Measurements from ENCODE around the gene TAS2R8. TPM values are rescaled to one million over a fixed set of nuclear protein-coding genes. Genes with fewer than 3 reads are reported as not detected.
"Not testable (repeated sequence)": the region's sequence is repeated elsewhere in the genome, so short reads cannot be mapped to it uniquely, and the experiment has no call there.

Gene TAS2R8
- polyA plus RNA-seq (ENCODE audit: insufficient read length in 4 of 4), result not detected

DNA sequence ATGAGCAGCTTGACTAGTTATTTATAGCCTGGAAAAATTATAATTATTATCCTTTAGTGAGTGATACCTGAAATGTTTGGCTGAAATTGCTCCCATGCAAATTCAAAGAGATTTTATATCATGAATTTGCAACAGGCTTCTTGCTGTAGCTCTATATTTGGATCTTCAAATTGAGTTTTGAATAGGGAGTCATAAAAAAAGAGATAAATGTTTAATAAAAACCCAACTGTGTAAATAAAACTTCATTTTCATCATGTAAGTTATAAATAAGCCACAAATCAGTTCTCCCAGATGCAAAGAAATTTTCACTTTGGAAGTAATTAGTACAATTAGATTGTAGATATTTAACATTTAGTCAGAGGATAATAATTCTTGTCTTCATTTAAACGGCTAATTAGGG, at the start of gene TAS2R8:
Gene TAS2R8, minus strand, starts transcription at position 101 of the 400 bp plus-strand sequence. CDS start 306 bp downstream, outside the sequence.
- DNase-seq (ENCODE audit: low read depth in 4 of 4, low spot score in 3 of 4), result no peak

DNA sequence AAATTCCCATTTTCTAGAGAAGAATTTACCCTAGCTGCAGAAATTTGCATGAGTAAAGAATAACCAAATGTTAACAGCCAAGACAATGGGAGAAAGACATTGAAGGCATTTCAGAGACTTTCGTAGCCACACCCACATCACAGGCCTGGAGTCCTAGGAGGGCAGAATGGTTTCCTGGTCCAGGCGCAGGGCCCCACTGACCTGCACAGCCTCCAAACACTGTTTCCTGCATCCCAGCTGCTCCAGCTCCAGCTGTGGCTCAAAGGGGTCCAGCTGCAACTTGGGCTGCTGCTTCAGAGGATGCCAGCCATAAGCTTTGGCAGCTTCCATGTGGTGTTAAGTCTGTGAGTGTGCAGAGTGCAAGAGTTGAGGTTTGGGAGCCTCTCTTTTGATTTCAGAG, 48.7 kb upstream of the TAS2R8 start:
- DNase-seq (ENCODE audit: low read depth in 4 of 4, low spot score in 3 of 4), result no peak

- no peak for DNase-seq (ENCODE audit: low read depth in 4 of 4, low spot score in 3 of 4)
Measured at GRCh38 chr12:10853776-10854175, 46.7 kb upstream of the TAS2R8 start.

- DNase-seq (ENCODE audit: low read depth in 4 of 4, low spot score in 3 of 4), result no peak
Measured at GRCh38 chr12:10851243-10851858, 44.3 kb upstream of the TAS2R8 start.

- DNase-seq (ENCODE audit: low read depth in 4 of 4, low spot score in 3 of 4), result no peak
Measured at GRCh38 chr12:10849425-10849878, 42.4 kb upstream of the TAS2R8 start, which contains the start of gene PRR4. Gene PRR4 (minus strand): TSS chr12:10849475. CDS start chr12:10849437, 38 bp downstream.

DNA sequence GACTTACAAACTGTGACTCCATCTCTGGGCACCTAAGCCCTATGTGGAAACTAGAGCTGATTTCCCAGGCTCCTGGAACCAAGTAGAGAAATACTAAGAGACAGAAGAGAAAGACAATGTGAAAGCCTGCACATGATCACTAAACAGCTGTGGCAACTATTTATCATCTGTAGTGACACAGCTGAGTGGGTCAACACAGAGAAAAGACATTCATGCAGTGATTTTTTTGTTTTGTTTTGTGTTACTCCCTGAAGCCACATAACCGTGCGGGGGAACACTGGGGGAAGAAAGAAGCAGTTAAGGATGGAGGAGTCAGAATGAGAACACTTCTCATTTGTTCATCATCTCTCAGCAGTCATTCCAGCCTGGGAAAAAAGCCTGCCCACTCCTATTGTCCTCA, 40.7 kb upstream of the TAS2R8 start:
- peak in 1 of 4 donors; percentile 8 for DNase-seq (ENCODE audit: low read depth in 4 of 4, low spot score in 3 of 4)

- DNase-seq (ENCODE audit: low read depth in 4 of 4, low spot score in 3 of 4), result no peak
Measured at GRCh38 chr12:10842862-10843261, 35.8 kb upstream of the TAS2R8 start.

DNA sequence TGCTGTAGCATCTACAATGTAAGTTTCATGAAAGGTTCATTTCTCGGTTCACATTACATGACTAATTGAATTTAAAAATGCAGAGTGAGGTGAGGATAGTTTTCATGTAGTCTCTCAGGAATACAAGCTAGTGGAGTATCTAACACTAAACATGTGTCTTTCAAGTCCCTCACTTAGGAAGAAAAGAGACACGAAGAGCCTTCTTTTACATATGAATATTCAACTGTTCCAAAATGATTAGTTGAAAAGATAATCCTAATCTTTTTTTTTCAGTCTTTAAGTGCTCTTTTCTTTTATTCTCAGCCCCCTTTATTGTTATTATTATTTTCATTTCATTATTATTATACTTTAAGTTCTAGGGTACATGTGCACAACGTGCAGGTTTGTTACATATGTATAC, 31.4 kb upstream of the TAS2R8 start:
- no peak for DNase-seq (ENCODE audit: low read depth in 4 of 4, low spot score in 3 of 4)

- no peak for DNase-seq (ENCODE audit: low read depth in 4 of 4, low spot score in 3 of 4)
Measured at GRCh38 chr12:10829994-10830393, 22.9 kb upstream of the TAS2R8 start.

GRCh38 chr12:10826258-10826657, 19.2 kb upstream of the TAS2R8 start, which contains the start of gene TAS2R10:
Gene TAS2R10 (minus strand): TSS chr12:10826358. CDS start chr12:10826269, 89 bp downstream.
- no peak for DNase-seq (ENCODE audit: low read depth in 4 of 4, low spot score in 3 of 4)

- DNase-seq (ENCODE audit: low read depth in 4 of 4, low spot score in 3 of 4), result no peak
Measured at GRCh38 chr12:10824957-10825356, 17.9 kb upstream of the TAS2R8 start.

- DNase-seq (ENCODE audit: low read depth in 4 of 4, low spot score in 3 of 4), result no peak
Measured at GRCh38 chr12:10811883-10812536, 4.9 kb upstream of the TAS2R8 start.

DNA sequence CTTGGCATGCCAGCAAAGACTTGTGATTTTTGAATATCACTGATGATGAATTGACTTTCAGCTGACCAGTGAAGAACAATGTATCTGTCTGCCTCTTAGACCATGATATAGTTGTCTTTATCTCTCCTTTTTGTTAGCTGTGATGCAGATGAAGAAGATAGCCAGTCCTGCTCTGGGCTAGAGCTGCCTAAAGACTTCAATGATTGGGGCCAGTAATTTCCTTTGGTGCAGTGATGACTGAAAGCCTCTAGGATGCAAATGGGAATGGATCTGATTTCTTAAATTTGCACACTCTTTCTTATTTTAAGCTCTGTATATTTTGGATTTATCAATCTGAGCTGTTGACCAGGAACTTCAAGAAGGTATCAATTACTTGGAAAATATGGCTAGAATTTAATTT, 3.0 kb upstream of the TAS2R8 start, which contains the start of gene TAS2R9:
Gene TAS2R9, minus strand, starts transcription at position 101 of the 400 bp plus-strand sequence. Its CDS starts 93 bp downstream, at position 8.
- DNase-seq (ENCODE audit: low read depth in 4 of 4, low spot score in 3 of 4), result no peak

- no peak for DNase-seq (ENCODE audit: low read depth in 4 of 4, low spot score in 3 of 4)
Measured at GRCh38 chr12:10802587-10802986, 4.5 kb downstream of the TAS2R8 start, which contains the start of gene TAS2R7. Gene TAS2R7 (minus strand): TSS chr12:10802627. CDS start chr12:10802570, 57 bp downstream.

DNA sequence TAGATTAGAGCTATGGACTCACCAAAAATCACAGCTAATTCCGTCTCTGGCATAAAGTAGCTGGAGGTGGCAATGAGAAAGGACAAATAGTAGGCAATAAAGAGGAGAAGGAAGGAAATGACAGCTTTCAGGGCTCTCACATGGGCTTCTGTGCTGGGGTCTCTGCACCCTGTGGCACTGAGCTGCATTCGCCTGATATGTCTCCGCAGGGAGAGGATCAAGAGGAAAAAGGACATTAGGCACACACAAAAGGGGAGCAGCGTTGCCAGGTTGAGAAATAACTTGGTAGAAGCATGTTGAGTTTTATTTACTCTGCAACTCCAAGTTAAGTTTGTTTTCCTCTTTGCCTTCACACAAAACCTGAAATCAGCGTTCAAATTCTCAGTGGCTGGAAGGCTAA, 5.3 kb downstream of the TAS2R8 start:
- DNase-seq (ENCODE audit: low read depth in 4 of 4, low spot score in 3 of 4), result no peak

DNA sequence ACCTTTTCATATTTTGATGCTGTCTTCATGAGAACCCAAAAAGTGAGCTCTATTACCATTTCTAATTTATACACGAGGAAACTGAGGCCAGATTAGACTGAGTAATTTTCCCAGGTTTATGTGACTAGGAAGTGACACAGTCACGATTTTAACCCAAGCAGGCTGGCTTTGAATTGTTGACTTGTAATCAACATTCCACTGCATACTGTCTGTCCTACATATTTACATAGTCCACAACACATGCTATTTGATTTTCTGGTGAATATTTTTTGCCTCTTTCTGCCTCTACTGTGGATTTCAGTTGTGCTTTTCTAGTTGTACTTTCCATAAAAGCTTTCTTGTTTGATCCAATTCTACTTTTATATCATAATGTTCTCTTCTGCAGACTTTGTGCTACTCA, 12.9 kb downstream of the TAS2R8 start:
- DNase-seq (ENCODE audit: low read depth in 4 of 4, low spot score in 3 of 4), result no peak

DNA sequence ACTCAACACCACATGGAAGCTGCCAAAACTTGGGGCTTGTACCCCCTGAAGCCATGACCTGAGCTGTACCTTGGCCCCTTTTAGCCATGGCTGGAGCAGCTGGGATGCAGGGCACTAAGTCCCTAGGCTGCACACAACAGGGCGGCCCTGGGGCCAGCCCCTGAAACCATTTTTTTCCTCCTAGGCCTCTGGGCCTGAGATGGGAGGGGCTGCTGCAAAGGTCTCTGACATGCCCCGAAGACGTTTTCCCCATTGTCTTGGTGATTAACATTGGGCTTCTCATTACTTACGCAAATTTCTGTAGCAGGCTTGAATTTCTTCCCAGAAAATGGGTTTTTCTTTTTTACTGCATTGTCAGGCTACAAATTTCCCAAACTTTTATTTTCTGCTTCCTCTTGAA, 15.3 kb downstream of the TAS2R8 start:
- not testable (repeated sequence) for DNase-seq (ENCODE audit: low read depth in 4 of 4, low spot score in 3 of 4)

DNA sequence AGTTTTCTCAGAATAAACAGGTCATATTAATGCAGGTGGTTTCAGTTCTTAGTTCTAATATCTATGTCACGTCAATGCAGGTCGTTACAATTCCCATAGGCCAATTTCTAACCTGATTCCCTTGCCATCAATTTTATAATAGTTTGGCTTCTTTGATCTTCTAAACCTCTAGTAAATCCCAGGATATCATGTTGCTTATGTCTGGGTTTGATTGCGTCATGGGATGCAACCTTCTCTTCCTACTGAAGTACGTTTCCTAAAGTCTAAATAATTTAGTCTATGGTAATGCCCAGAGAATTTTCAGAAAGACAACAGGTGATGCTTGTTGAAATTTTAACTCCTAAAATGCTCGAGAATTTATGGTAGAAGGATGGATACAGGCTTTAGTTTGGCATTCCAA, 23.8 kb downstream of the TAS2R8 start:
- no peak for DNase-seq (ENCODE audit: low read depth in 4 of 4, low spot score in 3 of 4)

GRCh38 chr12:10779103-10779502, 28.0 kb downstream of the TAS2R8 start:
- DNase-seq (ENCODE audit: low read depth in 4 of 4, low spot score in 3 of 4), result no peak

DNA sequence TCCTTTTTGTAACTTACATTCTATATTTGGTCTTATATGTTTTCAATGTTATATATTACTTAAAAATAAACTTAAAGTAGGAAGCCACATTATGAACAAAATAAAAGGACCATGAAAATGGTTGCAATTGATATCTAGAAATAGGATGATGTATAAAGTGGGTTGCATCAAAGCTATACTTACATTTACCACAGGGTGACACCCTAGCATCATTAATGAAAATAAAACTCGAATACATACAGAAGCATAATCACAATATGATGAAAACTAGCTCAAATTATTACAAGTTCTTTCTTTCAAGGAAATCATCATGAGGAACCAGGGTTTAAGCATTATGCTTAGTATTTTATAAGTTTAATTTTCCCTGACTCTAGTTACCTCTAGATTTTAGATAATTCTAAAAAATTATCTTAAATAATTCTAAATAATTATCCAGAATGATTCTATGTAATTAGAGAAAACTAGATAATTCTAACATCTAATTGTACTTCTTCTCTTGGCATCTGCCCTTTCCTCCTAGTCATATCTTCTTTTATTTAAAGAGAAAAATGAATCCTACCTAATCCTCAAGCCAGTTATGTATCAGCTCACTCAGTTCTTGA, 35.9 kb downstream of the TAS2R8 start:
- DNase-seq (ENCODE audit: low read depth in 4 of 4, low spot score in 3 of 4), result peak in 1 of 4 donors; percentile 2

DNA sequence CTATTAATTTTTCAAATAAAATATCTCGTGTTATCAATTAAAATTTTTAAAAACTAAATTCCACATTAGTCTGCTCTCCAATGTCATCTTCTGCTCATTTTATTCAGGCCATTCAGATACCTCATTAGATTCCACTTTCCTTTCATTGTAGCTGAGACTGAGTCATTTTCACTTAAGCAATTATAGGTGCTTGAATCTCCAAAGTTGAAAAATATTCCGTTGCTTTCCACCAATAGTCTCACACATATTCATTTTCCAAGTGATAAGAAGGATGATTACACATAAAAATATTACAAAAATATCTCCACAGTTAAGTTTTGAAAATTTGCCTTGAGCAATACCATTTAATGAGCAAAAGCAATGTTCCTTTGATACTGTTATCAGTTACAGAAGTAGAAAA, 47.4 kb downstream of the TAS2R8 start:
- no peak for DNase-seq (ENCODE audit: low read depth in 4 of 4, low spot score in 3 of 4)

Measured in right renal pelvis (tissue), 4 donors.